WTC11 (cell line): ENCODE results near the gene DUSP15. TPM values are rescaled to one million over a fixed set of nuclear protein-coding genes. Genes with fewer than 3 reads are reported as not detected.
A peak's percentile ranks its signal among the peaks of the same experiment; 100 is the strongest.

Experiments used
- ATAC-seq: fragments of 200-7000 bp; cut with Tn5 transposase; 2 replicates; pipeline ENCODE4 v1.10.0; 2021; ENCODE audit warnings: mild to moderate bottlenecking, moderate library complexity
- CTCF ChIA-PET: fragments of 300-600 bp; sonication (Branson Sonifier 250); formaldehyde crosslinking; loops from one replicate; lab custom pipeline; 2021; ENCODE audit warnings: antibody characterized with exemption; lab: Charles Lee
- POLR2A ChIA-PET: fragments of 350-600 bp; sonication (Branson Sonifier 250); formaldehyde crosslinking; loops from one replicate; lab custom pipeline; 2021; ENCODE audit warnings: antibody characterized with exemption; lab: Charles Lee
- DNase-seq: peaks from one replicate; pipeline ENCODE4 v3.0.0; 2021; ENCODE audit warnings: low spot score
- H3K27ac Mint-ChIP-seq: 2 replicates; pipeline ENCODE4 v1.8.0; 2021; ENCODE audit warnings: mixed read lengths
- H3K27me3 Mint-ChIP-seq: 2 replicates; pipeline ENCODE4 v1.8.0; 2021; ENCODE audit warnings: low read depth, mild to moderate bottlenecking, moderate library complexity, mixed read lengths
- H3K36me3 Mint-ChIP-seq: 2 replicates; pipeline ENCODE4 v1.8.0; 2021; ENCODE audit warnings: mixed read lengths
- H3K4me1 Mint-ChIP-seq: 2 replicates; pipeline ENCODE4 v1.8.0; 2022; ENCODE audit warnings: mixed read lengths
- H3K4me3 Mint-ChIP-seq: 2 replicates; pipeline ENCODE4 v1.8.0; 2021; ENCODE audit warnings: mild to moderate bottlenecking, moderate library complexity, mixed read lengths
- H3K9me3 Mint-ChIP-seq: 2 replicates; pipeline ENCODE4 v1.8.0; 2021; ENCODE audit warnings: mixed read lengths
- ATF1 ChIP-seq: sonication (generic); formaldehyde crosslinking; IDR thresholded peaks from 2 replicates; pipeline ENCODE4 v1.8.1; 2023; ENCODE audit warnings: mild to moderate bottlenecking, moderate library complexity, missing genetic modification reagents
- CBFB ChIP-seq: sonication (generic); formaldehyde crosslinking; IDR thresholded peaks from 2 replicates; pipeline ENCODE4 v1.8.1; 2022; ENCODE audit warnings: mild to moderate bottlenecking, low read depth, missing genetic modification reagents
- CTCF ChIP-seq: fragments of 200-600 bp; IDR thresholded peaks from 2 replicates; pipeline ENCODE4 v1.8.0; 2022; ENCODE audit warnings: antibody characterized with exemption
- EMX1 ChIP-seq: fragments of 250-450 bp; sonication (Bioruptor Pico); IDR thresholded peaks from 2 replicates; pipeline ENCODE4 v1.8.0; 2021; ENCODE audit warnings: mild to moderate bottlenecking
- GABPB1 ChIP-seq: sonication (generic); formaldehyde crosslinking; IDR thresholded peaks from 2 replicates; pipeline ENCODE4 v1.8.1; 2023; ENCODE audit warnings: mild to moderate bottlenecking, missing genetic modification reagents
- GRHL2 ChIP-seq: fragments of 250-450 bp; sonication (Bioruptor Pico); IDR thresholded peaks from 2 replicates; pipeline ENCODE4 v1.8.0; 2022; ENCODE audit warnings: mild to moderate bottlenecking, moderate library complexity; ENCODE audit not compliant: insufficient replicate concordance, severe bottlenecking
- GTF2I ChIP-seq: fragments of 250-450 bp; sonication (Bioruptor Pico); conservative IDR thresholded peaks from 2 replicates; pipeline ENCODE4 v1.4.0; 2021; ENCODE audit warnings: mild to moderate bottlenecking
- HMGXB4 ChIP-seq: sonication (generic); formaldehyde crosslinking; IDR thresholded peaks from 2 replicates; pipeline ENCODE4 v1.8.1; 2023; ENCODE audit warnings: mild to moderate bottlenecking, moderate library complexity, missing genetic modification reagents
- MLX ChIP-seq: sonication (generic); formaldehyde crosslinking; IDR thresholded peaks from 2 replicates; pipeline ENCODE4 v1.8.1; 2023; ENCODE audit warnings: mild to moderate bottlenecking, missing genetic modification reagents, moderate library complexity
- RELA ChIP-seq: sonication (generic); formaldehyde crosslinking; IDR thresholded peaks from 2 replicates; pipeline ENCODE4 v1.8.1; 2022; ENCODE audit warnings: missing genetic modification reagents, mild to moderate bottlenecking, borderline replicate concordance
- TEAD1 ChIP-seq: sonication (generic); formaldehyde crosslinking; IDR thresholded peaks from 2 replicates; pipeline ENCODE4 v1.8.0; 2022; ENCODE audit warnings: mild to moderate bottlenecking, missing genetic modification reagents
- USF2 ChIP-seq: sonication (generic); formaldehyde crosslinking; IDR thresholded peaks from 2 replicates; pipeline ENCODE4 v1.8.1; 2023; ENCODE audit warnings: mild to moderate bottlenecking, missing genetic modification reagents, moderate library complexity
- ZNF121 ChIP-seq: sonication (generic); formaldehyde crosslinking; IDR thresholded peaks from 2 replicates; pipeline ENCODE4 v1.8.0; 2023; ENCODE audit warnings: missing genetic modification reagents
- ZNF263 ChIP-seq: sonication (generic); formaldehyde crosslinking; IDR thresholded peaks from 2 replicates; pipeline ENCODE4 v1.8.1; 2022; ENCODE audit warnings: low read depth, mild to moderate bottlenecking, moderate library complexity, missing genetic modification reagents
- ZNF317 ChIP-seq: sonication (generic); formaldehyde crosslinking; IDR thresholded peaks from 2 replicates; pipeline ENCODE4 v1.8.1; 2023; ENCODE audit warnings: low read depth, mild to moderate bottlenecking, moderate library complexity, missing genetic modification reagents, borderline replicate concordance
- ZNF425 ChIP-seq: fragments of 250-450 bp; sonication (Bioruptor Pico); conservative IDR thresholded peaks from 2 replicates; pipeline ENCODE4 v1.9.0; 2021; ENCODE audit warnings: mild to moderate bottlenecking
- total RNA-seq: library from RNA; stranded (reverse); gene quantifications from 3 replicates; pipeline ENCODE4 v1.2.3, GENCODE V29; 2021
- TF ChIP-seq, protein P1 (sequence below): fragments of 250-450 bp; sonication (Bioruptor Pico); IDR thresholded peaks from 2 replicates; pipeline ENCODE4 v1.9.0; 2021; ENCODE audit warnings: mild to moderate bottlenecking
- TF ChIP-seq, protein P2 (sequence below): sonication (generic); formaldehyde crosslinking; IDR thresholded peaks from 2 replicates; pipeline ENCODE4 v1.8.0; 2022; ENCODE audit warnings: mild to moderate bottlenecking, missing genetic modification reagents

DUSP15 gene
- total RNA-seq, 1 experiment from 2014 or later: 1.7 TPM

DNA sequence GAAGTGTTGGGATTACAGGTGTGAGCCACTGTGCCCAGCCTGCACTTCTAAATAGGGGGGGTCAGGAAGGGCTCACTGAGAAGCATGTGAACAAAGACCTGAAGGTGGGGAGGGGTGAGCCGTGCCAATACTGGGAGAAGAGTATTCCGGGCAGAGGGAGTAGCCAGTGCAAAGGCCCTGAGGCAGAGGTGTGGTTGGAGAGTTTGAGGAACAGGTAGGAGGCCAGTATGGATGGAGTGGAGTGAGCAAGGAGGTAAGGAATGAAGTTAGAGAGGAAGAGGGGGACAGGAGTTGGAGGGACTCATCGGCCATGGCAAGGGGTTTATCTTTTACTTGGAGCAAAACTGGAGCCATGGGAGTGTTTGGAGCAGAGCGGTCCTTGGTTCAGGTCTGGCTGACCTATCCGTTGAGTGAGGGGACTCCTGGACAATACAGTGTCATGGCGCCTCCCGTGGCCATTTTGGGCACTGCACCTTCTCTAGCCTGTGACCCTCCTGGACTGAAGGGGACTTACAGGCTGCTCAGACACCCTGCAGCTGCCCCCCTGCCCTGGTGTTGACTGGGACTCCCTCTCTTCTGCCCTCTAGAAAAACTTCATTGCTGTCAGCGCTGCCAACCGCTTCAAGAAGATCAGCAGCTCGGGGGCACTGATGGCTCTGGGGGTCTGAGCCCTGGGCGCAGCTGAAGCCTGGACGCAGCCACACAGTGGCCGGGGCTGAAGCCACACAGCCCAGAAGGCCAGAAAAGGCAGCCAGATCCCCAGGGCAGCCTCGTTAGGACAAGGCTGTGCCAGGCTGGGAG is 37.0 kb downstream of the DUSP15 start:
- Mint-ChIP-seq H3K9me3 (no peaks in the 10 kb centered on the region), H3K4me3 (no peak overlapping the region), H3K4me1 (0 out of 2 replicates have a peak, but pooled peaks cover 8% of the 10 kb centered on the region), H3K27me3 (no peaks in the 10 kb centered on the region), H3K27ac (no peak overlapping the region), H3K36me3 (no peaks in the 10 kb centered on the region)
- TF ChIP-seq, protein P1, sequence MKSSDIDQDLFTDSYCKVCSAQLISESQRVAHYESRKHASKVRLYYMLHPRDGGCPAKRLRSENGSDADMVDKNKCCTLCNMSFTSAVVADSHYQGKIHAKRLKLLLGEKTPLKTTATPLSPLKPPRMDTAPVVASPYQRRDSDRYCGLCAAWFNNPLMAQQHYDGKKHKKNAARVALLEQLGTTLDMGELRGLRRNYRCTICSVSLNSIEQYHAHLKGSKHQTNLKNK (CRISPR knock-in tag): 0 out of 2 replicates have a peak, but pooled peaks have one; percentile 22
- TF ChIP-seq GTF2I: peak; percentile 97
- no peak for TF ChIP-seq ZNF317 (CRISPR knock-in tag)
- TF ChIP-seq CTCF: peak; percentile 98
- ChIA-PET POLR2A (no interaction called here), CTCF (interaction anchor here (0.6 to 5.7 kb wide), 23 partner anchors 9 to 303 kb away, joined by 3 to 70 read pairs (median 4); partner anchors contain the start of genes FOXS1 and PDRG1)
- ATAC-seq: peak; percentile 92
- DNase-seq: peak; percentile 98

DNA sequence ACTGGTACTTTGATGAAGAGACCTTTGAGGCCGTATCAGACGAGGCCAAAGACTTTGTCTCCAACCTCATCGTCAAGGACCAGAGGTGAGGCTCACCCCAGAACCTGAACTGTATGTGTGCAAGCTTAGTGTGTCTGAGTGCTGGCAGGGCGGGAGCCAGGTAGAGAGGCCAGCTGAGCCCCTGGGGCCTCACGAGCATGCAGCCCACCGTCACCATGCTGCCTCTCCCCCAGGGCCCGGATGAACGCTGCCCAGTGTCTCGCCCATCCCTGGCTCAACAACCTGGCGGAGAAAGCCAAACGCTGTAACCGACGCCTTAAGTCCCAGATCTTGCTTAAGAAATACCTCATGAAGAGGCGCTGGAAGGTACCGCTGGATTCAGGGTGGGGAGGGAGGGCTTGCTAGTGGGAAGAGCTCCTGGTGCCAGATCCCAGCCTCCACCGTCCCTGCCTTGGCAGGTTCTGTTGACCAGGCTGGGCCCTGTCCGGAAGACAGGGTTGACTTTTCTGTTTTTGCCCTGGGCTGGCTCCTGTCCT is 38.5 kb downstream of the DUSP15 start:
- CTCF ChIA-PET: interaction anchor here (0.6 to 3.0 kb wide), 3 partner anchors 9 to 274 kb away, joined by 3 to 22 read pairs (median 3); partner anchors contain the start of gene FOXS1
- Mint-ChIP-seq H3K9me3 (no peaks in the 10 kb centered on the region), H3K27ac (no peak overlapping the region), H3K36me3 (no peaks in the 10 kb centered on the region), H3K27me3 (no peaks in the 10 kb centered on the region), H3K4me3 (no peak overlapping the region), H3K4me1 (0 out of 2 replicates have a peak, but pooled peaks cover 4% of the 10 kb centered on the region)
- DNase-seq: no peak
- ATAC-seq: no peak
- TF ChIP-seq GRHL2: no peak
- no peak for TF ChIP-seq ZNF425 (CRISPR knock-in tag)
- TF ChIP-seq ZNF263 (CRISPR knock-in tag): no peak
- TF ChIP-seq RELA: no peak
- TF ChIP-seq, protein P2, sequence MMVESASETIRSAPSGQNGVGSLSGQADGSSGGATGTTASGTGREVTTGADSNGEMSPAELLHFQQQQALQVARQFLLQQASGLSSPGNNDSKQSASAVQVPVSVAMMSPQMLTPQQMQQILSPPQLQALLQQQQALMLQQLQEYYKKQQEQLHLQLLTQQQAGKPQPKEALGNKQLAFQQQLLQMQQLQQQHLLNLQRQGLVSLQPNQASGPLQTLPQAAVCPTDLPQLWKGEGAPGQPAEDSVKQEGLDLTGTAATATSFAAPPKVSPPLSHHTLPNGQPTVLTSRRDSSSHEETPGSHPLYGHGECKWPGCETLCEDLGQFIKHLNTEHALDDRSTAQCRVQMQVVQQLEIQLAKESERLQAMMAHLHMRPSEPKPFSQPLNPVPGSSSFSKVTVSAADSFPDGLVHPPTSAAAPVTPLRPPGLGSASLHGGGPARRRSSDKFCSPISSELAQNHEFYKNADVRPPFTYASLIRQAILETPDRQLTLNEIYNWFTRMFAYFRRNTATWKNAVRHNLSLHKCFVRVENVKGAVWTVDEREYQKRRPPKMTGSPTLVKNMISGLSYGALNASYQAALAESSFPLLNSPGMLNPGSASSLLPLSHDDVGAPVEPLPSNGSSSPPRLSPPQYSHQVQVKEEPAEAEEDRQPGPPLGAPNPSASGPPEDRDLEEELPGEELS (CRISPR knock-in tag): no peak
- no peak for TF ChIP-seq ATF1
- no peak for TF ChIP-seq MLX (CRISPR knock-in tag)
- TF ChIP-seq ZNF121 (CRISPR knock-in tag): no peak
- POLR2A ChIA-PET: no interaction called here

- Mint-ChIP-seq H3K27me3 (no peaks in the 10 kb centered on the region), H3K9me3 (no peaks in the 10 kb centered on the region), H3K36me3 (no peaks in the 10 kb centered on the region), H3K4me3 (no peak overlapping the region), H3K27ac (no peak overlapping the region), H3K4me1 (0 out of 2 replicates have a peak, but pooled peaks cover 3% of the 10 kb centered on the region)
- CTCF ChIA-PET: interaction anchor here (0.8 to 2.0 kb wide), 4 partner anchors 8 to 22 kb away, joined by 3 to 8 read pairs (median 4); partner anchors contain the start of gene FOXS1
- POLR2A ChIA-PET: interaction anchor here (0.5 kb wide), 1 partner anchor 1604 kb away, joined by 4 read pairs; no protein-coding TSS in a partner anchor
- no peak for ATAC-seq
- no peak for DNase-seq
- TF ChIP-seq ZNF317 (CRISPR knock-in tag): no peak
- TF ChIP-seq EMX1 (CRISPR knock-in tag): no peak
- no peak for TF ChIP-seq CBFB
- no peak for TF ChIP-seq USF2 (CRISPR knock-in tag)
- TF ChIP-seq ATF1: no peak
- TF ChIP-seq GTF2I: no peak
- TF ChIP-seq HMGXB4 (CRISPR knock-in tag): no peak
- no peak for TF ChIP-seq RELA
- no peak for TF ChIP-seq TEAD1 (CRISPR knock-in tag)
- TF ChIP-seq GABPB1: no peak
Measured at GRCh38 chr20:31831211-31831610, 39.1 kb downstream of the DUSP15 start.
